ENCODE data around the gene HSPB6.
"Not testable (repeated sequence)": the region's sequence is repeated elsewhere in the genome, so short reads cannot be mapped to it uniquely, and the experiment has no call there.

Gene HSPB6, protein sequence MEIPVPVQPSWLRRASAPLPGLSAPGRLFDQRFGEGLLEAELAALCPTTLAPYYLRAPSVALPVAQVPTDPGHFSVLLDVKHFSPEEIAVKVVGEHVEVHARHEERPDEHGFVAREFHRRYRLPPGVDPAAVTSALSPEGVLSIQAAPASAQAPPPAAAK

DNA sequence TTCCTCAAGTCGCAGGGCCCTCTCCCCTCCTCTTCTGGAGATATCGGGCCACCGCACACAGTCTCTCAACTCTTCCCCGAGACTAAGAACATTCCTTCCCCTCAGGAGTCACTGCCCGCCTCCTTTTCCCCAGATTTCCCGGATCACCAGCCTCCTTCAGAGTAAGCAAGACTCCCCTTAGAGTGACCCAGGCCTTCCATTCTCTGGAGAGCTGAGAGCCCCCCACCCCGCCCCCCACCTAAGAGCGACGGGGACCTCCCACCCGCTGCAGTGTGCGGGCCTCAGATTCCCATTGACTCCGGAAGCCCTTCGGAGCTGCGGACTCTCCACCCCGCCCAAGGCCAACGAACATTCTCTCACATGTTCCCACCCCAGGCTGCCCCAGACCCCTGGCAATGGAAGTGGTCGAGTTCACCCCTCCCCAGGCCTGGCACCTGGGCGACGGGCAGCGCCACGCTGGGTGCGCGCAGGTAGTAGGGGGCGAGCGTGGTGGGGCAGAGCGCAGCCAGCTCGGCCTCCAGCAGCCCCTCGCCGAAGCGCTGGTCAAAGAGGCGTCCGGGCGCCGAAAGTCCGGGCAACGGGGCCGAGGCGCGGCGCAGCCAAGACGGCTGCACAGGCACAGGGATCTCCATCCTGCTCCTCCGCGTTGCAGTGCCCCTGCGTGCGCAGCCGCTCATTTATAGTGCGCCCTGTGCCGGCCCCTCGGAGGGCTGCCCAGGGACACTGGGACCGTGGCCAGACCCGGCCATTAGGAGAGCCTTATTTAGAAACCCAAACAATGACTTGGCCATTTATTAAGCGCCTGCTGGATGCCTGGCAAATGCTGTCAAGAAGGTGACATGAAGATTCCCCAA lies at the start of gene HSPB6:
Gene HSPB6, minus strand, starts transcription at position 653 of the 854 bp plus-strand sequence. Its CDS starts 21 bp downstream, at position 632.
- DNase-seq = peak in 21 of 51 donors; percentile 13 to 43 (median 30)

DNA sequence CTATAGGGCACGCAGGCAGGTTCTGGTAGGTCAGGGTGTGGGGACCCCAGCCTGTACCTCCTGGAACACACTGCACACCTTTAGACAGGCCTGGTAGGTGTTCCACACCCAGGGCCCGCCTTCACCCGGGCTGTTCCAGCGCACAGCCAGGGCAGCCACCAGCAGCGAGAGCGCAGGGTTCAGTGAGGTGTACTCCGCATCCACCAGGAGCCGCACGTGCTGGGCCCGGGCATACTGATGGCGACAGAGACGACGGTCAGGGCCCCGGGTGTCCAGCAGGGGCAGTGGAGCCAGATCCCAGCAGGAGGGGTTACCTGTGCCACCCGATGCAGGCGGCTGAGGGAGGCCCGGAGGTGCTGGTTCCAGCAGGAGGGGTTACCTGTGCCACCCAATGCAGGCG lies 49.8 kb upstream of the HSPB6 start:
- DNase-seq = no peak

DNA sequence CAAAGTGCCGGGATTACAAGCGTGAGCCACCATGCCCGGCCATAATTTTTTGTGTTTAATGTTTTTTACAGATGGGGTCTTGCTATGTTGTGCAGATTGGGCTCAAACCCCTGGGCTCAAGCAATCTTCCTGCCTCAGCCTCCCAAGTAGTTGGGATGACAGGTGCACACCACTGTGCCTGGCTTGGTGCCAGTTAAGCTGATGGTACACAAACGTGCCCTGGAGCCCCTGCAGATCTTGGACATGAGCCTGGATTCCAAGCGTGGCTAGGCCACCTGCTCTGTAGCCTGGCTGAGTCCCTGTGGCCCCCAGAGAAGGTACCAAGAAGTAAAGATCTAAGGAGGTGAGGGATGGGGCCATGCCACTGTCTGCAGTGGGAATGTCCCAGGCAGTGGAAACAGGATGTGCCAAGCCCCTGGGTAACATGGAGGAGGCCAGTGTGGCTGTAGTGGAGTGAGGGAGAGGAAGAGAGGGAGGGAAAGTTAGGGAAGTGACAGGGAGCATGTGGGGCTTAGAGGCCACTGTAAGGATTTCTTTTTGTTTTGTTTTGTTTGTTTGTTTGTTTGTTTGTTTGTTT lies 48.8 kb upstream of the HSPB6 start:
- no peak for DNase-seq

DNA sequence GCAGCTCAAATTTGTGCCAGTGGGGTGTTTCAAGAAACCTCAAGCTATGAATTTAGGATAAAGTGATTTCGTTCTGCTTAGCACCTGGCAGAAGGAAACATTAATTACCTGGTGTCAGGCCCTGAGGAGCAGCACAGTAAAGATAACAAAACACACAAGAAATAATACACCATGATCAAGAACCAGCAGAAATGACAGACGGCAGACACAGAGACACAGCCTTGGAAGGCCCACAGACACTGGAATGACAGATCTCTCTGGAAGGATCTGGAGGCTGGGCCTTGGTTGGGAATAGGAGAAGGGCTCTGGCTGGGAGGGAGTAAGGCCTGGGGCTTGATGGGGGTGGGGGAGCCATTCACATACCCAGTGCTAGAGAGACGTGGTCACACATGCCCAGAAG lies 45.0 kb upstream of the HSPB6 start:
- DNase-seq = no peak

DNA sequence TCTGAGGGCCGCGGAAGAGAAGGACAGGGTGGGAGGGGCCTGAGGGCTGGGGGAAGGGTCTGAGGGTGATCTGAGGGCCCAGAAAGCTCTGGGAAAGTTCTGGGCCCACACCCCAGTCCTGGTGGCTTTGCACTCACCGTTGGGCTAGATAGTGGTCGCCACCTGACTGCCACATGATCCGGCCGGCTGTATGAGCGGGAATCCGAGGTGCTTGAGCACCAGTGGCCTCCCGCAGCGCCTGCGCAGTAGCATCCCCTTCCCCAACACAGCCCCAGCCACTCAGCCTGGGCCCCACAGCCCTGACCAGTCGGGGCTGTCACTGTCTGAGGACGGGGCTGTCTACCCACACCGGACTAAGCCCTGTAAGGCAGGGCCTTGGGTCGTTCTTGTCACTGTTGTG lies 40.8 kb upstream of the HSPB6 start:
- DNase-seq = peak in 31 of 51 donors; percentile 3 to 60 (median 19)

DNA sequence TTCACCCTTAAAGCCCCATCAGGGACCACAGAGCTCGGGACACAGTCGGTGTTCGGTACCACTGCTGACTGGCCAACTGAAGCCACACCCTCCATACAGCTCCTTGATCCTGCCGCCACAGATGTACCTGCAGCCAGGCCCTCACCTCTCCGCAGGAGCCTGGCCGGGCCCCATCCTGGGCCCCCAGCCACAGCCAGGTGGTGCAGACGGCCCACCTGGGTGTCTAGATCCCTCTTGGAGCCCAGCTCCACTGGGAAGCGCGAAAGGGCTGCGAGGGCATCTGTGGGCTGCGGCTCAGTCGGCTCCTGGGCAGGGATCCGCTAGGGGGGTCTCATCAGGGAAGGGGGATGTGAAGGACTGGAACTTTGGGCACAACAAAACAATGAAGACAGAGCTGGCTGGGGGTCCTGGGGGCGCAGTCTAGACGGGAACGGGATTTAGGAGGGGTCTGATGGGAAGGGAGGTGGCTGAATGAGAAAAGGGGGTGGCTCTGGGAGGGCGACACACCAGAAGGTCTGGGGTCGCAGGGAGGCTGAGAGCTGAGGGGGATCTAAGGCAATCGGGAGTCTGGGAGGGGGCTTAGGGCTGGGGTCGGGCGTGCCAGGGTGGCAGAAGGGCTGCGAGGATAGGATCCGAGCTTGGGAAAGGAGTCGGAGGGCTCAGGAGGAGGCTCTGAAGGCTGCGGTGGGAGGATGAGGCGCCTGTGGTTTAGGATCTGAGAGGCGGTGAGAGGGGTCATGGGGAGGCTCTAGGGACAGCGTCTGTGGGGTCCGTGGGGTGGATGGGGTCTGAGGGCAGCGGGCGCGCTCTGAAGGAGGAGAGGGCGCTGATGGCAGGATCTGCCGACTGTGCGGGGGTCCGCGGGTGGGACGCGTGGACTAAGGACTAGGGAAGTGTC lies 40.1 kb upstream of the HSPB6 start:
- DNase-seq = no peak

DNA sequence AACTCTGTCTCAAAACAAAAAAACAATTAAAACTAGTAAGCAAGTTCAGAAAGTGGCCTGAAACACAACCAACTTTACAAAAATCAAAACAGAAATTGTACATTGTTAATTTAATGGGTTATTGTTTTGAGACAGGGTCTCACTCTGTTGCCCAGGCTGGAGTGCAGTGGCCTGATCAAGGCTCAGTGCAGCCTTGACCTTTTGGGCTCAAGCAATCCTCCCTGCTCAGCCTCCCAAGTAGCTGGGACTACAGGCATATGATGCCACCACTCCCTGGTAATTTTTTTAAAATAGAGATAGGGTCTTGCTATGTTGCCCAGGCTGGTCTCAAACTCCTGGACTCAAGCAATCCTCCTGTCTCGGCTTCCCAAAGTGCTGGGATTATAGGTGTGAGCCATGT lies 38.7 kb upstream of the HSPB6 start:
- DNase-seq = not testable (repeated sequence)

DNA sequence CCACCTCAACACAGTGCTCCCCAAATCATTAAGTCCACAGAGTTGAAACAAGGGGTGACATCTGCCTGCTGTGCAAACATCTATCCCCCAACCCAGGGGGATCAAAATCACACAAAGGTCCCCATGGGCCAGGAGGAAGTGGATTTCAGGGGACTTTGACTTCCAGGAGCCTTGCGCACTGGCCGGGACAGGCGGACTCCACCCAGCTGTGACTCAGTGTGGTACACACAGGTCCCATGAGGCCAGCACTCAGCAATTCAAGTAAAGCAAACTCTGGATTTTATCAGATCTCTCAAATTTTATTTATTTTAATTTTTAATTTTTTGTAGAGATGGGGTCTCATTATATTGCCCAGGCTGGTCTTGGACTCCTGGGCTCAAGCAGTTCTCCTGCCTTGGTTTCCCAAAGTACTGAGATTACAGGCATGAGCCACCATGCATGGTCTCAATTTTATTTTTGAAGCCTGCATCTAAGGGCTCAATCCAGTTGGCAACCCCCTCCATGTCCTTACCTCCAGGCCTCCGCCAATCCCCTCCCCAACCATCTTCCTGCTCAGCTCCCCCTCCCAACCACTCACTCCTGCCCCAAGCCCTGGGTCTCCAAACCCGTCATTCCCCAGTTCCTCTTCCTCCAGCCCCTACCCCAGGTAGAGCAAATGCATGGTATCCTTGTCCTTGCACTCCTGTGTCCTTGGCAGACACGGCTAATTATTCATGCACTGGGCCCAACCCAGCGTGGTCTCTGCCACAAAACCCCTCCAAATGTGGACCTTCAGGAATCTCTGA lies 36.7 kb upstream of the HSPB6 start:
- no peak for DNase-seq

DNA sequence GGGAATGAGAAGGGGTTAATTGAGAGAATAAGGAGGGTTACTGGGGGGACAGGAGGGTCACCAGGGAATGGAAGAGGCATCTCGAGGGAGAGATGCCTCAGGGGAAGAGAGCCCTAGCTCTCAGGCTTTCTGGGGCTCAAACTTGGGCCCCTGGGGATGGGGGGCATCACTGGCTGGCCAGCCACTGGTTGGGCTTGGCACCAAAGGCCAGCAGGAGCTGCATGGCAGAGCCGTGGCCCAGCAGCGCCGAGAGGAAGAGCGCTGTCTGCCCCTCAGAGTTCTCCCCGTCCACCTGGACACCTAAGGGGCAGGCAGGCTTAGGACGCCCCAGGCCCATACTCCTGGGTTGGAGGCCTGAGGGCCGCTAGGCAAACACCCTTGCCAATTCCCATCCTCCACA lies 36.1 kb upstream of the HSPB6 start:
- no peak for DNase-seq

DNA sequence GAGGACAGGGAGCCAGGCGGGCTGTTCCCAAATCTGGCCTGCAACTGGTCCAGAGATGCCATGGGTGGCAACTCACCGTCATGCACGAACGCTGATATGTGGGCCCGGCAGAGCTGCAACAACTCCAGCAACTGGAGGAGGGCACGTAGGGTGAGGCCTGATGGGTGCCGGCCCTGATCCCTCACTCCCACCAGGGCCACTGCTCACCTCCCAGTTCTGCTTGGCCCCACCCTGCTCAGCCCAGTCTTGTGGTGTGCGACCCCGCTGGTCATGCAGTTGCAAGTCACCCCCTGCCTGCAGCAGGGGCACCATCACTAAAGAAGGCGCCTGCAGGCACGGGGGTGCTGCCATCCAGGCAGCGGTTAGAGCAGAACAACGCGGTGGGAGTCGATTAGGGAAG lies 35.5 kb upstream of the HSPB6 start:
- DNase-seq = no peak

DNA sequence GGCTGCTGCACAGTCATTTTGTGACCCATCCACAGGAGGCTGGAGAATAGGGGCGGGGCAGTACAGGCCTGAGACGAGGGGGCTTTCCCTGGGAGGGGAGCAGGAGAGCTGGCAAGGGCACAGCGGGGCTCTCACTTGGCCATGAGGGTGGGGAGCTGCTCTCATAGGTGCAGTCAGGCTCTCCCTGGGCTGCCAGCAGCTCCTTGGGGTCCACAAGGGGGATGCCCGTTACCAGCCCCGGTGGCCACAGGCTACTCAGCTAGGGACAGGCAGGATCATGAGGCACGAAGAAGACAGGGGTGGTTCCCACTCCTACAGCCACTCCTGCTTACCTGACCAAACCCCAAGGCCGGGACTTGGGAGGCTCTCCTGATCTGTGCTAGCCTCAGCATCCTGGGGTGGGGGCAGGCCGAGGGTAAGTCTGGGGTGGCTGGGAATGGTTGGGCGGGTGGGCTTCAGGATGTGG lies 35.0 kb upstream of the HSPB6 start:
- DNase-seq = no peak

DNA sequence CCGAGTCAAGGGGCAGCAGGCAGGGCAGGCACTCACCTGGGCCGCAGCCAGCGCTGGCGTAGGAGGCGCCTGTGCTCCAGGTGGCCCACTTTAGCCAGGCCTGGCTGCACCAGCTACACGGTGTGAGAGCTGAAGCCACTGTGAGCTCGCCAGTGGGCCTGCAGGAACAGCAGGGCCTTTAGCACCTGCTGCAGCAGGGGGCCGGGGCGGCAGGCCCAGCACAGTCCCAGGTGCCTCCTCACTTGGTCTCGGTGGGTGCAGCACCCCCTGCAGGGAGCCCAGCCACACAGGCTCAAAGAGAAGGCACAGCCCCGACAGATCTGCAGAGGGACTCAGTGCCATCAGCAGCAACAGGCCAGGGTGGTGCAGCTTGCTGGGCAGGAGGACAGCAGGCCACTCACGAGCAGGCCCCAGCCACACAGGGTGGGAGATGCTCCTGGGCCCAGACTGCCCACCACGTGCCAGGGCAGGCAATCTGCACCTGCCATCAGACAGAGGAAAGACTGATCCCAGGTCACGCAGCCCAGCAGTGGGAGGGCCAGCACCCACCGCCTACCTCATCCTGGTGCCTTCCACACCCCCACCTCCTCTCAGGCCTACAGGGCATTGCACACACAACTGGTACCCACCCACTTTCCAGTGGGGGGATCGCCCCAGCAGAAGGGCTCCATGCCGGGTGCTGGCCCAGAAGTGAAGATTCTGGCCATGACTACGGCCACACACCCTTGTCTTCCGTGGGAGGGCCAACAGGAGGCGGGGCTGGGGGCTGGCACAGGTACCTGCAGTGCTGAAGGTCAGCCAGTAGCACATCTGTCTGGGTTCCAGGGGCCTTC lies 34.4 kb upstream of the HSPB6 start:
- no peak for DNase-seq

DNA sequence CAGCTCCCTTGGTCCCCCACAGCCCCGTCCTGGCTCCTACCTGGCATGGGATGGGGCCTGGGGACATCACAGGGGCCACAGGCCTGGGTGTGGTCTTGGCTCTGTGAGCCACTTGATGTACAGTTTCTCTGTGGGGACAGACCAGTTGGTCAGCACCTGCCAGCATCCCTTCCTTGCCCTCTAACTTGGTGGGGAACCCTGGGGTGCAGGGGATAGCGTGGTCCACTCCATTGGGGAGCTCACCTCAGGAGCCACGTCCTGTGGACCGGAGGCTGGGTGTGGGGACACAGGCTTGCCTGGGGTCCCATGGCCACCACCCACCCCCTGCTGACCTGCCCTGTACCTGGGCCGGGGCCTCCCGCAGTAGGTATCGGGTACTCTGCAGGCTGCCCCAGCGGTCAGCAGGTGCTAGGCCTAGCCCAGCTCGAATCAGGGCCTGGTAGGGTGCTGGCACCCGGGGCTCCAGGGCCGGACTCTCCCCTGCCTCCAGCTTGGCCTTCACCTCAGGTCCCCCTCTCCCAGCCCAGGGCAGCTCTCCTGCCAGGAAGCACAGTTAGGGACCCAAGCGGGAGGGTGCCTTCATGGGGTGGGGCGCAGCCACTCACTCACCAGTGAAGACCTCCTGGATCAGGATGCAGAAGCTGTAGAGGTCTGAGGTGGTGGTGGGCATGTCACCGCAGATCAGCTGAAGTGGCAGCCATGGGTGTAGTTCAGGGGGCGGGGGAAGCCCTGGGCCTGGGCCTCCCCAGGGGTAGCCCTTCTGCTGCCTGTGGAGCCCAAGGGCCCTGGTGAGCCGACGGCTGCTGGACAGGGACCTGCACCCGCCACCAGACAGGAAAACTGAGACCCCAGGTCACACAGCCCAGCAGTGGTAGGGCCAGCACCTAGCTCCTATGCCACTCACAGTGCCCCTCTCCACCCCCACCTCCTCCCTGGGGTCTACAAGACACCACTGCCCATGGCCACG lies 33.4 kb upstream of the HSPB6 start:
- DNase-seq = no peak

DNA sequence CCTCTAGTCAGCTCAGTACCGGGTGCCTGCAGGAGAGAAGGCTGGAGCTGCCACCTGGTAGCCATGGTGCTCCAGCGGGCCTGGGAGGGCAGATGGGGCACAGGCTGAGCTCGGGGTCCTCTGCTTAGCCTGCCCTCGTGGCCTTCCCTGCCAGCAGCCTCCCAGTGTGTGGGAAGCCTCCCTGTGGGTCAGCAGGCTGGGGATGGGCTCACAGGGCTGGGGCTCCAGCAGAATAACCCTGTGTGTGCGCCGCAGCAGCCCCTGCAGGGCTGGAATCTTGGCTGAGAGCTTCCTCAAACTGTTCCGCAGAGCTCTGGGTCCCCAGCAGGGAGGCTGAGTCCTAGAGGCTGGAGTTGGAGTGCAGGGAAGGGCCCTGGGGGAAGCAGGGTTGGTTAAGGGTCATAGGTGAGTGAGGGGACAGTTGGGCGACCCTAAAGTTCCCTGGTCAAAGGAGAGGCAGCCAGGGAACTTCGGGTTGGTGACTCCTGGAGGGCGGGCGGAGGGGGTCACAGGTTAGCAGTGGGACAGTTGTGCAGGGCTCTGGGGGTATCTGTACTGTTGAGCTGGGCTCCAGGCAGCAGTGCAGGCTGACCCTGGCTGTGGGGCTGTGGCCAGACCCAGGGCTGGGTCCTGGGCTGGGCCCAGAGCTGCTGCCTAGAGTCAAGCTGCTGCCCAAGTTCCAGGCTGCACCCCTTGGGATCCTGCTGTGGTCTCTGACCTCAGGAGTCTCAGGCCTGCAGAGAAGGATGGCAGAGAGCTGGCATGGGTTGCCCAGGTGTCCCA lies 32.6 kb upstream of the HSPB6 start:
- no peak for DNase-seq

DNA sequence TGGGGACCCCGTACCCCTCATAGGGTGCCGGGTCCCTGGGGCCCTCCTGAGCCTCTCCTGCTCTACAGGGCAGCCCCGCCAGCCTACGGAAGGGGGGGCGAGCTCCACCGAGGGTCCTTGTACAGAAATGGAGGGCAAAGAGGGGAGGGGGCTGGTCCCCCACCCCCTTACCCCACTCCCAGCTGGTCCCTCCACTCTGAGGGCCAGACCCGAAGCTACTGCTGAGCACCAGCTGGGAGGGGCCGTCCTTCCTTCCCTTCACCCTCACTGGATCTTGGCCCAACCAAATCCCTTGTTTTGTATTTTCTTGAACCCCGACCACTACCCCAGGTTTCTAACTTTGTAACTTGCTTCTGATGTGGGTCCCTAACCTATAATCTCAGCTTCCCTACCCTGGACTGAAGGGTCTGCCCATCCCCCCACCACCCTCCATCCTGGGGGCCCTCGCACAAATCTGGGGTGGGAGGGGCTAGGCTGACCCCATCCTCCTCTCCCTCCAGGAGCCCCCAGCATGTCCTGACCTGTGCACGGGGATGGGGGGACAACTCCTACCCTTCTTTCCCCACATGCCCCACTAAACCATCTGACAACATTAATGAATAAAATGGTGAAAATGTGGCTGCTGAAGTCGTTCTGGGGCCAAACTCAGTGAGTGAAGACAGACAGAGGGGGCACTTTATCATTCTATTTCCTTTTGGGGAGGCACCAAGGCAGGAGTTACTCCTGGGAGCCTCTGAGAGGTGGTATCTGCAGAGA lies 31.6 kb upstream of the HSPB6 start:
- DNase-seq = no peak

DNA sequence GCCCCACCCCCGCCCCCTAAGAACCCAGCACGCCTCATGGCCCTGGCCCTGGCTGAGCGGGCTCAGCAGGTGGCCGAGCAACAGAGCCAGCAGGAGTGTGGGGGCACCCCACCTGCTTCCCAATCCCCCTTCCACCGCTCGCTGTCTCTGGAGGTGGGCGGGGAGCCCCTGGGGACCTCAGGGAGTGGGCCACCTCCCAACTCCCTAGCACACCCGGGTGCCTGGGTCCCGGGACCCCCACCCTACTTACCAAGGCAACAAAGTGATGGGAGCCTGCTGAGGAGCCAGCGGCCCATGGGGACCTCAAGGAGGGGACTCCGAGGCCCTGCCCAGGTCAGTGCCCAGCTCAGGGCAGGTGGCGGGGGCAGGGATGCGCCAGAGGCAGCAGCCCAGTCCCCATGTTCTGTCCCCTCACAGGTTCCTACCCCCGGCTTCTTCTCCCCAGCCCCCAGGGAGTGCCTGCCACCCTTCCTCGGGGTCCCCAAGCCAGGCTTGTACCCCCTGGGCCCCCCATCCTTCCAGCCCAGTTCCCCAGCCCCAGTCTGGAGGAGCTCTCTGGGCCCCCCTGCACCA lies 30.5 kb upstream of the HSPB6 start:
- no peak for DNase-seq

Measured in hypothalamus (tissue), 51 donors.